PC-9 (cell line): ENCODE data around the gene KRTAP10-3. TPM values are rescaled to one million over a fixed set of nuclear protein-coding genes. Genes with fewer than 3 reads are reported as not detected.

ENCODE experiments used
- BruUV-seq: library from RNA; stranded (reverse); fragments of 400-500 nt; replicated peaks from 2 replicates; lab custom pipeline; 2021; lab: Mats Ljungman, UMichigan
- CTCF ChIA-PET: fragments of 300-600 bp; sonication (Branson Sonifier 250); formaldehyde crosslinking; loops from one replicate; lab custom pipeline; 2022; ENCODE audit warnings: antibody characterized with exemption; lab: Charles Lee
- POLR2A ChIA-PET: fragments of 300-600 bp; sonication (Branson Sonifier 250); formaldehyde crosslinking; loops from one replicate; lab custom pipeline; 2022; ENCODE audit warnings: antibody characterized with exemption; ENCODE audit not compliant: unreplicated experiment; lab: Charles Lee
- DNase-seq, 2 experiments: peaks; one replicate each; pipeline versions ENCODE4 v3.0.0 to v3.0.0-alpha.2; 2015 to 2022; ENCODE audit warnings: mixed read lengths in 1 of 2
- H2AFZ ChIP-seq: fragments of 200-600 bp; sonication (generic); 2 replicates; pipeline ENCODE4 v1.8.1; 2017; ENCODE audit warnings: antibody characterized with exemption
- H3F3A ChIP-seq: fragments of 200-600 bp; sonication (generic); 2 replicates; pipeline ENCODE4 v1.8.1; 2017; ENCODE audit warnings: antibody characterized with exemption, mild to moderate bottlenecking, low read depth; ENCODE audit not compliant: insufficient read depth
- H3K27ac ChIP-seq: fragments of 200-600 bp; sonication (generic); 2 replicates; pipeline ENCODE4 v1.6.1; 2016; ENCODE audit warnings: mixed run types
- H3K27me3 ChIP-seq: fragments of 200-600 bp; sonication (generic); 2 replicates; pipeline ENCODE4 v1.6.1; 2016; ENCODE audit warnings: low read depth, mixed run types; ENCODE audit not compliant: insufficient read depth
- H3K36me3 ChIP-seq: fragments of 200-600 bp; sonication (generic); 2 replicates; pipeline ENCODE4 v1.6.1; 2016; ENCODE audit warnings: low read depth, mixed run types
- H3K4me1 ChIP-seq: fragments of 200-600 bp; sonication (generic); replicated peaks from 2 replicates; pipeline ENCODE4 v1.6.1; 2016; ENCODE audit warnings: mixed run types; ENCODE audit not compliant: insufficient read depth
- H3K4me2 ChIP-seq: fragments of 200-600 bp; sonication (generic); 2 replicates; pipeline ENCODE4 v1.6.1; 2017; ENCODE audit warnings: mixed run types
- H3K4me3 ChIP-seq: fragments of 200-600 bp; sonication (generic); 2 replicates; pipeline ENCODE4 v1.6.1; 2016; ENCODE audit warnings: mixed run types
- H3K79me2 ChIP-seq: fragments of 200-600 bp; sonication (generic); 2 replicates; pipeline ENCODE4 v1.6.1; 2017; ENCODE audit warnings: low read depth, mixed run types
- H3K9me2 ChIP-seq: fragments of 200-600 bp; sonication (generic); 2 replicates; pipeline ENCODE4 v1.8.1; 2017; ENCODE audit warnings: mild to moderate bottlenecking; ENCODE audit not compliant: insufficient read depth
- H3K9me3 ChIP-seq: fragments of 200-600 bp; sonication (generic); 2 replicates; pipeline ENCODE4 v1.8.1; 2016; ENCODE audit warnings: low read depth; ENCODE audit not compliant: insufficient read depth
- H4K20me1 ChIP-seq: fragments of 200-600 bp; sonication (generic); 2 replicates; pipeline ENCODE4 v1.8.1; 2017; ENCODE audit not compliant: insufficient read depth
- EZH2 ChIP-seq: fragments of 200-600 bp; sonication (generic); IDR thresholded peaks from 2 replicates; pipeline ENCODE4 v1.8.0; 2017; ENCODE audit warnings: antibody characterized with exemption, low read depth
- intact Hi-C: fragments of 100-400 bp; cut with micrococcal nuclease; formaldehyde crosslinking; loops from one replicate; pipeline ENCODE4 v1.10.0; 2022; ENCODE audit not compliant: unreplicated experiment
- total RNA-seq: library from RNA; stranded (reverse); gene quantifications from 2 replicates; pipeline ENCODE4 v1.2.3, GENCODE V29; 2021
- TF ChIP-seq, protein P1 (sequence below): fragments of 200-600 bp; sonication (generic); conservative IDR thresholded peaks from 2 replicates; pipeline ENCODE4 v1.6.1; 2017; ENCODE audit warnings: mixed run types, antibody characterized with exemption, mild to moderate bottlenecking, moderate library complexity

KRTAP10-3 gene
- total RNA-seq, 1 experiment from 2014 or later, result not detected

DNA sequence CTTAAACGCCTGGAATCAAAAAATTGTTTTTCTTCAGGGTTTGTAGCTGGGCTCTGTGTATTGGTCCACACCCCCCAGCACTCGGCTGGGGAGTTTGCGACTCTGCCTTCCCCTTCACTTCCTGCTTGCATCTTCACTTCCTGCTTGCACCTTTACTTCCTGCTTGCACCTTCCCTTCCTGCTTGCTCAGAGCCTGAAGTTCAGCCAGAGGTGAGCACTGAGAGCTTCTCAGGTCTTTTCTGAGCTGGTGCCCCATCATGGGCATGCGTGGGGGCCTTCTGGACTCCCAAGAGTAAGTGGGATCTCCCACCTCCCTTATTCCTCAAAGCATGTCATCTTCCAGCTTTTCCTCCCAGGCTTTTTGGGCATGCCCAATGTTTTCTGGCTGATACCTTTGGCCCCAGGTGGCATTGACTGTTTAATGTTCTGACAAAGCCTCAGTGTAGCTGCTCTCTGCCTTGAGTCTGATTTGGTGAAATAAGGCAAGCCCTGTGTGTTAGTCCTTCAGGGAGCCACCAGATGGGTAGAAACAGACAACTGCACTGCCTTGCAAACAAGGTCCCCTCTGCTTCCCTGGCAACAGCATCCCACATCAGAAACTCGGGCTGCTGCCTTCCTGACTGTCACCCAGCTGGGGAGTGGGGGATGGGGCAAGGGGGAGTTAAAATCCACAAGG is 10.8 kb downstream of the KRTAP10-3 start:
- intact Hi-C loops, result no loop called here
- Histone ChIP-seq H3K27me3 (peaks cover 46% of the 10 kb centered on the region), H3K9me2 (no peaks in the 10 kb centered on the region), H4K20me1 (no peaks in the 10 kb centered on the region), H3K79me2 (no peaks in the 10 kb centered on the region), H3K4me1 (no peaks in the 10 kb centered on the region), H3F3A (no peaks in the 10 kb centered on the region), H3K9me3 (peaks cover 2% of the 10 kb centered on the region; the same call in 1 of the 2 replicates), H3K27ac (no peak overlapping the region), H3K4me3 (no peak overlapping the region), H3K4me2 (no peak overlapping the region), H3K36me3 (no peaks in the 10 kb centered on the region), H2AFZ (no peak overlapping the region)
- no peak for DNase-seq
- BruUV-seq, result no TSS peak
- CTCF ChIA-PET, result no interaction called here
- TF ChIP-seq EZH2, result no peak
- TF ChIP-seq, protein P1, sequence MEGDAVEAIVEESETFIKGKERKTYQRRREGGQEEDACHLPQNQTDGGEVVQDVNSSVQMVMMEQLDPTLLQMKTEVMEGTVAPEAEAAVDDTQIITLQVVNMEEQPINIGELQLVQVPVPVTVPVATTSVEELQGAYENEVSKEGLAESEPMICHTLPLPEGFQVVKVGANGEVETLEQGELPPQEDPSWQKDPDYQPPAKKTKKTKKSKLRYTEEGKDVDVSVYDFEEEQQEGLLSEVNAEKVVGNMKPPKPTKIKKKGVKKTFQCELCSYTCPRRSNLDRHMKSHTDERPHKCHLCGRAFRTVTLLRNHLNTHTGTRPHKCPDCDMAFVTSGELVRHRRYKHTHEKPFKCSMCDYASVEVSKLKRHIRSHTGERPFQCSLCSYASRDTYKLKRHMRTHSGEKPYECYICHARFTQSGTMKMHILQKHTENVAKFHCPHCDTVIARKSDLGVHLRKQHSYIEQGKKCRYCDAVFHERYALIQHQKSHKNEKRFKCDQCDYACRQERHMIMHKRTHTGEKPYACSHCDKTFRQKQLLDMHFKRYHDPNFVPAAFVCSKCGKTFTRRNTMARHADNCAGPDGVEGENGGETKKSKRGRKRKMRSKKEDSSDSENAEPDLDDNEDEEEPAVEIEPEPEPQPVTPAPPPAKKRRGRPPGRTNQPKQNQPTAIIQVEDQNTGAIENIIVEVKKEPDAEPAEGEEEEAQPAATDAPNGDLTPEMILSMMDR, result no peak
- POLR2A ChIA-PET, result no interaction called here

DNA sequence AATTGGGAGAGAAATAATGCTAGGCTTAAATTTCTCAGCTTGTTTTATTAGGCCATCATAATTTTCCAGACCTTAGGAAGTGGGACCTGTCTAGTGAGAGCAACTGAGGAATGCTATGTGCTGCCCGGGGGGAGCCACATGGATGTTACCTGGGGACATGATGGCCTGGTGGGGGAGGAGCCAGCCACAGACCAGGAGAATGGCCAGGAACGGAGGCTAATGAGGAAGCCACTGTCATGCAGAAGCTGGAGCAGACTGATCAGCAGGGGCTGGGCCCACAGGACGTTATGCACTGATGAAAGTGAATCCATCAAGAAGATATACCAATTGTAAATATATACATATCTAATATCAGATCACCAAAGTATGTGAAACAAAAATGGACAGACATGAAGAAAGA is 14.0 kb downstream of the KRTAP10-3 start:
- Histone ChIP-seq H3K4me2 (no peak overlapping the region), H2AFZ (no peak overlapping the region), H3K9me2 (no peaks in the 10 kb centered on the region), H3K4me3 (no peak overlapping the region), H3F3A (no peaks in the 10 kb centered on the region), H3K4me1 (no peaks in the 10 kb centered on the region), H3K36me3 (no peaks in the 10 kb centered on the region), H4K20me1 (no peaks in the 10 kb centered on the region), H3K9me3 (peaks cover 3% of the 10 kb centered on the region; the same call in 1 of the 2 replicates), H3K79me2 (no peaks in the 10 kb centered on the region), H3K27me3 (peaks cover 46% of the 10 kb centered on the region), H3K27ac (no peak overlapping the region)
- intact Hi-C loops, result no loop called here
- POLR2A ChIA-PET, result no interaction called here
- TF ChIP-seq, protein P1, result no peak
- TF ChIP-seq EZH2, result no peak
- DNase-seq, result no peak
- BruUV-seq, result no TSS peak
- CTCF ChIA-PET, result no interaction called here

DNA sequence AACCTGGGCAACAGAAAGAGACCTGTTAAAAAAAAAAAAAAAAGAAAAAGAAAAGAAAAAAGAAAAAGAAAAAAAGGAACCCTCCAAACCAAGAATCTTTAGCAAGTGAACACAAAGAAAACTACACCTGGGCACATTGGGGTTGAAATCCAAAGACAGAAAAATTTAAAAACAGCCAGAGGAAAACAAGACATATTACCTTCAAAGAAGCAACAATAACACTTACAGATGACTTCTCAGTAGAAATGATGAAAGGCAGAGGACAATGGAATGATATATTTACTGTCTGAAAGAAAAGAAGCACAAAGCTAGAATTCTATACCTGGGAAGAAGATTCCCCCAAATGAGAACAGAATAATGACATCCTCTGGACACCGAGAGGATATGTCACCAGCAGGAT is 15.9 kb downstream of the KRTAP10-3 start:
- H3K4me3 ChIP-seq, result no peak overlapping the region
- H3K9me3 ChIP-seq, result peaks cover 3% of the 10 kb centered on the region; the same call in 1 of the 2 replicates
- H3K36me3 ChIP-seq, result no peaks in the 10 kb centered on the region
- H3K4me2 ChIP-seq, result no peak overlapping the region
- TF ChIP-seq, protein P1, result no peak
- no peak for TF ChIP-seq EZH2
- peaks cover 40% of the 10 kb centered on the region for H3K27me3 ChIP-seq
- H3F3A ChIP-seq, result no peaks in the 10 kb centered on the region
- H3K79me2 ChIP-seq, result no peaks in the 10 kb centered on the region
- no peak overlapping the region for H2AFZ ChIP-seq
- POLR2A ChIA-PET, result no interaction called here
- H3K27ac ChIP-seq, result no peak overlapping the region
- H4K20me1 ChIP-seq, result no peaks in the 10 kb centered on the region
- DNase-seq, result no peak
- no TSS peak for BruUV-seq
- H3K4me1 ChIP-seq, result no peaks in the 10 kb centered on the region
- CTCF ChIA-PET, result no interaction called here
- H3K9me2 ChIP-seq, result no peaks in the 10 kb centered on the region
- intact Hi-C loops, result no loop called here
